OCI-LY3 (cell line): ENCODE data around the gene TEX101.

Experiments used
- H2AFZ ChIP-seq: fragments of 200-600, 300-600 bp; shearing (Covaris generic); 2 replicates; pipeline ENCODE4 v1.6.0; 2014; ENCODE audit warnings: antibody characterized with exemption, low read depth, low read length
- H3K27ac ChIP-seq: fragments of 200-600, 300-600 bp; sonication (generic); 2 replicates; pipeline ENCODE4 v1.5.1; 2014; ENCODE audit warnings: mild to moderate bottlenecking, low read length, moderate library complexity, mixed read lengths
- H3K27me3 ChIP-seq: fragments of 200-600, 300-600 bp; sonication (generic); 2 replicates; pipeline ENCODE4 v1.6.1; 2014; ENCODE audit warnings: low read depth, low read length, mixed read lengths
- H3K36me3 ChIP-seq: fragments of 200-600, 300-600 bp; sonication (generic); replicated peaks from 2 replicates; pipeline ENCODE3; 2014; ENCODE audit warnings: low read depth, low read length, mixed read lengths
- H3K4me1 ChIP-seq: fragments of 300-600, 200-600 bp; sonication (generic); 2 replicates; pipeline ENCODE4 v1.6.1; 2014; ENCODE audit warnings: low read length, mixed read lengths
- H3K4me2 ChIP-seq: fragments of 200-600, 300-600 bp; sonication (generic); 2 replicates; pipeline ENCODE4 v1.6.1; 2014; ENCODE audit warnings: low read length, mixed read lengths
- H3K4me3 ChIP-seq: fragments of 300-600, 200-600 bp; sonication (generic); 2 replicates; pipeline ENCODE4 v1.5.1; 2014; ENCODE audit warnings: antibody characterized with exemption, mild to moderate bottlenecking, low read length, moderate library complexity
- H3K79me2 ChIP-seq: fragments of 300-600, 200-600 bp; shearing (Covaris generic); 2 replicates; pipeline ENCODE4 v1.6.1; 2014; ENCODE audit warnings: mild to moderate bottlenecking, low read length, mixed read lengths
- H3K9ac ChIP-seq: fragments of 300-600, 200-600 bp; shearing (Covaris generic); 2 replicates; pipeline ENCODE4 v1.6.0; 2014; ENCODE audit warnings: mild to moderate bottlenecking, low read length, moderate library complexity
- H3K9me3 ChIP-seq: fragments of 200-600, 300-600 bp; shearing (Covaris generic); 2 replicates; pipeline ENCODE4 v1.6.1; 2014; ENCODE audit warnings: low read length, mixed read lengths; ENCODE audit not compliant: insufficient read depth
- H4K20me1 ChIP-seq: fragments of 200-600, 300-600 bp; sonication (generic); 2 replicates; pipeline ENCODE4 v1.6.1; 2016; ENCODE audit warnings: low read length, mixed read lengths; ENCODE audit not compliant: insufficient read depth
- EZH2phosphoT487 ChIP-seq: fragments of 200-600 bp; shearing (Covaris generic); IDR thresholded peaks from 2 replicates; pipeline ENCODE4 v1.6.1; 2018; ENCODE audit warnings: antibody characterized with exemption, mixed run types, low read depth
- TF ChIP-seq, protein P1 (sequence below): fragments of 200-600, 300-600 bp; sonication (generic); IDR thresholded peaks from 2 replicates; pipeline ENCODE4 v1.5.1; 2014; ENCODE audit warnings: antibody characterized with exemption, low read length, low read depth

The TEX101 gene

GRCh38 chr19:43446746-43447489, 32.2 kb downstream of the TEX101 start:
- peak overlapping the region; percentile 36; the same call in 1 of the 2 replicates for H3K4me2 ChIP-seq
- H3K4me1 ChIP-seq: peaks cover 6% of the 10 kb centered on the region
- no peak overlapping the region; the same call in 1 of the 2 replicates for H2AFZ ChIP-seq
- no peaks in the 10 kb centered on the region for H3K9me3 ChIP-seq
- H4K20me1 ChIP-seq: no peaks in the 10 kb centered on the region
- no peak for TF ChIP-seq EZH2phosphoT487
- TF ChIP-seq, protein P1, sequence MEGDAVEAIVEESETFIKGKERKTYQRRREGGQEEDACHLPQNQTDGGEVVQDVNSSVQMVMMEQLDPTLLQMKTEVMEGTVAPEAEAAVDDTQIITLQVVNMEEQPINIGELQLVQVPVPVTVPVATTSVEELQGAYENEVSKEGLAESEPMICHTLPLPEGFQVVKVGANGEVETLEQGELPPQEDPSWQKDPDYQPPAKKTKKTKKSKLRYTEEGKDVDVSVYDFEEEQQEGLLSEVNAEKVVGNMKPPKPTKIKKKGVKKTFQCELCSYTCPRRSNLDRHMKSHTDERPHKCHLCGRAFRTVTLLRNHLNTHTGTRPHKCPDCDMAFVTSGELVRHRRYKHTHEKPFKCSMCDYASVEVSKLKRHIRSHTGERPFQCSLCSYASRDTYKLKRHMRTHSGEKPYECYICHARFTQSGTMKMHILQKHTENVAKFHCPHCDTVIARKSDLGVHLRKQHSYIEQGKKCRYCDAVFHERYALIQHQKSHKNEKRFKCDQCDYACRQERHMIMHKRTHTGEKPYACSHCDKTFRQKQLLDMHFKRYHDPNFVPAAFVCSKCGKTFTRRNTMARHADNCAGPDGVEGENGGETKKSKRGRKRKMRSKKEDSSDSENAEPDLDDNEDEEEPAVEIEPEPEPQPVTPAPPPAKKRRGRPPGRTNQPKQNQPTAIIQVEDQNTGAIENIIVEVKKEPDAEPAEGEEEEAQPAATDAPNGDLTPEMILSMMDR: peak; percentile 98
- no peaks in the 10 kb centered on the region for H3K36me3 ChIP-seq
- no peak overlapping the region for H3K27ac ChIP-seq
- H3K27me3 ChIP-seq: 0 out of 2 replicates have a peak, but pooled peaks cover 3% of the 10 kb centered on the region
- no peak overlapping the region for H3K4me3 ChIP-seq
- no peaks in the 10 kb centered on the region for H3K79me2 ChIP-seq
- H3K9ac ChIP-seq: no peak overlapping the region

DNA sequence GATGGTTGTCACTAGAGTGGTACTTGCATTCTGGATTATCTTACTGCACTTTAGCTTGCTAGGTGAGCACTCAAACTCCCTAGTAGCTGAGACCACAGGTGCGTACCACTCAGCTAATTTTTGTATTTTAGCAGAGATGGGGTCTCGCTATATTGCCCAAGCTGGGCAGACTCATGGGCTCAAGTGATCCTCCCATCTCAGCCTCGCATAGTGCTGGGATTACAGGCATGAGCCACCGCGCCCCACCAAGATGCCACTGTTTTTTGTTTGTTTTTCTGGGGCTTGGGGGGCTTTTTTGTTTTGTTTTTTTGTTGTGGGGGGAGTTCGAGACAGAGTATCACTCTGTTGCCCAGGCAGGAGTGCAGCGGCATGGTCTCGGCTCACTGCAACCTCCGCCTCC, 33.0 kb downstream of the TEX101 start:
- H3K27ac ChIP-seq: no peak overlapping the region
- TF ChIP-seq, protein P1: no peak
- TF ChIP-seq EZH2phosphoT487: no peak
- no peak overlapping the region for H2AFZ ChIP-seq
- H3K4me1 ChIP-seq: peaks cover 6% of the 10 kb centered on the region
- H3K9ac ChIP-seq: no peak overlapping the region
- no peaks in the 10 kb centered on the region for H3K36me3 ChIP-seq
- no peak overlapping the region for H3K4me3 ChIP-seq
- H3K4me2 ChIP-seq: no peak overlapping the region
- H3K27me3 ChIP-seq: 0 out of 2 replicates have a peak, but pooled peaks cover 4% of the 10 kb centered on the region
- no peaks in the 10 kb centered on the region for H3K79me2 ChIP-seq
- H4K20me1 ChIP-seq: no peaks in the 10 kb centered on the region
- H3K9me3 ChIP-seq: no peaks in the 10 kb centered on the region

DNA sequence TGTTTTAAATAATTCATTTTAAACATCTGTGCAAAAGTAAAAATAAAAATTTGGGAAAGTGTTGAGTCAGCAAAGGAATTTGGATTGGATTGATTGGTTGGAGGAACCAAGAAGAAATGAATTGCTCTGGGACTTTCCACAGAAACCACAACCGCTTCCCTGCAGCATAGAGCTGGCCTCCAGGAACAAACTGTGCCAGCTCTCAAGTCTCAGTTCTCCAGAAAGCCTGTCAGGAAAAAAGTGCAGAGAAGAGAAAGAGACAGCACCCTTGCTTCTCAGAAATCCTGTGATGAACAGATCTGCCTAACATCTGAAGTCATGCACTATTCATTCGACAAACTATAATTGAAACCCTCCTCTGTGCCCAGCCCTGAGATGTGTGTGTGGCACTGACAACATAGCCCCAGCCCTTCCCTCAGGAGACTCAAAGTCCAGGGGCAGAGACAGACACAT, 35.9 kb downstream of the TEX101 start:
- H3K27ac ChIP-seq: no peak overlapping the region
- no peaks in the 10 kb centered on the region for H4K20me1 ChIP-seq
- no peak overlapping the region for H3K9ac ChIP-seq
- H3K27me3 ChIP-seq: peaks cover 9% of the 10 kb centered on the region; the same call in 1 of the 2 replicates
- H2AFZ ChIP-seq: no peak overlapping the region
- no peak overlapping the region for H3K4me2 ChIP-seq
- H3K4me3 ChIP-seq: no peak overlapping the region
- no peaks in the 10 kb centered on the region for H3K79me2 ChIP-seq
- no peaks in the 10 kb centered on the region for H3K9me3 ChIP-seq
- TF ChIP-seq, protein P1: no peak
- no peak for TF ChIP-seq EZH2phosphoT487
- H3K4me1 ChIP-seq: peaks cover 10% of the 10 kb centered on the region
- no peaks in the 10 kb centered on the region for H3K36me3 ChIP-seq

DNA sequence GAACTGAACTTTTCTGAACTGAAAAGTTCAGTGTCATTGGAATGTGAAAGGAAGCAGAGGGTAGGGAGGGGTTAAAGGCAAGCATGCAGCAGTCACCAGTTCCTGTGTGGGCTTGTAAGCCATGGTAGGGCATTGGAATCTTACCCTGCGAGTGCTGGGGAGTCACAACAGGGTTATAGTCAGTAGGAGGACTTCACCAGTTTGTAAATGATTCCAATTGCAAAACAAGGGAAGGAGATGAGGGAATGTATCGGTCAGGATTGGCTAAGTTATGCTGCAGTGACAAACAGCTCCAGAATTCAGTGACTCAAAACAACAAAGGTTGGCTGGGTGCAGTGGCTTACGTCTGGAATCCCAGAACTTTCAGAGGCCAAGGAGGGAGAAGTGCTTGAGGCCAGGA, 37.9 kb downstream of the TEX101 start:
- H4K20me1 ChIP-seq: no peaks in the 10 kb centered on the region
- H3K36me3 ChIP-seq: no peaks in the 10 kb centered on the region

More for the DNA sequence above, 37.9 kb downstream of the TEX101 start:
- peaks cover 16% of the 10 kb centered on the region for H3K4me1 ChIP-seq
- H3K4me3 ChIP-seq: no peak overlapping the region
- H3K9ac ChIP-seq: no peak overlapping the region
- H3K9me3 ChIP-seq: no peaks in the 10 kb centered on the region
- H3K27me3 ChIP-seq: peaks cover 9% of the 10 kb centered on the region; the same call in 1 of the 2 replicates
- H2AFZ ChIP-seq: no peak overlapping the region
- no peak overlapping the region for H3K4me2 ChIP-seq
- no peak overlapping the region for H3K27ac ChIP-seq
- no peak for TF ChIP-seq EZH2phosphoT487
- TF ChIP-seq, protein P1: no peak
- no peaks in the 10 kb centered on the region for H3K79me2 ChIP-seq
